ENCODE data around the gene DYNLRB1.

Gene DYNLRB1

DNA sequence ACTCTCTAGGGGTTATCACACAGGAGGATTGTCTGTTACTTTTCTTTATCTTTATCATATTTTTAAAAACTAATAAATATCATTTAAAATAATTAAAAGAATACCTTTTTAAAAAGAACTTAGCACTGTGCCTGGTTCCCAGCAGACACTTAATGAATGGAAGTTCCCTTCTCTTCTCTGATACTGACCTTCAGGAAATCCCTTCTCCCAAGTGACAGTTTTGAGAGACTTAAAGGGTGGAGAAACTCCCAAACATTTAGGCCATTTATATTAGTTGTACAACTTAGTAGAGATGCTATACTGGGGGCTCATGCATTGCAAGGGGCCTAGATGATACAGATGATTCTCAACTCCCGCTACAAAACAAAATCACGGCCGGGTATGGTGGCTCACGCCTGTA, 60.8 kb downstream of the DYNLRB1 start:
- in situ Hi-C loops (cut with HindIII; ENCODE audit: low sequenced_read_pairs): no loop called here
- DNase-seq (ENCODE audit: low read depth): no peak
- no peak for TF ChIP-seq CTCF (IDR thresholded peaks at IDR 0.05; ENCODE audit: low read depth, low read length, missing control alignments)
- H3K4me3 ChIP-seq (ENCODE audit: low read depth, low read length): no peak overlapping the region

- in situ Hi-C loops (cut with HindIII; ENCODE audit: low sequenced_read_pairs): no loop called here
- TF ChIP-seq CTCF (IDR thresholded peaks at IDR 0.05; ENCODE audit: low read depth, low read length, missing control alignments): no peak
These were observed 61.8 kb downstream of the DYNLRB1 start for GRCh38 chr20:34578025-34578424.

GRCh38 chr20:34578521-34578920, 62.3 kb downstream of the DYNLRB1 start:
- in situ Hi-C loops (cut with HindIII; ENCODE audit: low sequenced_read_pairs): no loop called here
- no peak overlapping the region for H3K4me3 ChIP-seq (ENCODE audit: low read depth, low read length)
- DNase-seq (ENCODE audit: low read depth): no peak
- TF ChIP-seq CTCF (IDR thresholded peaks at IDR 0.05; ENCODE audit: low read depth, low read length, missing control alignments): no peak

More at GRCh38 chr20:34578025-34578424, 61.8 kb downstream of the DYNLRB1 start:
- no peak for DNase-seq (ENCODE audit: low read depth)
- no peak overlapping the region for H3K4me3 ChIP-seq (ENCODE audit: low read depth, low read length)

DNA sequence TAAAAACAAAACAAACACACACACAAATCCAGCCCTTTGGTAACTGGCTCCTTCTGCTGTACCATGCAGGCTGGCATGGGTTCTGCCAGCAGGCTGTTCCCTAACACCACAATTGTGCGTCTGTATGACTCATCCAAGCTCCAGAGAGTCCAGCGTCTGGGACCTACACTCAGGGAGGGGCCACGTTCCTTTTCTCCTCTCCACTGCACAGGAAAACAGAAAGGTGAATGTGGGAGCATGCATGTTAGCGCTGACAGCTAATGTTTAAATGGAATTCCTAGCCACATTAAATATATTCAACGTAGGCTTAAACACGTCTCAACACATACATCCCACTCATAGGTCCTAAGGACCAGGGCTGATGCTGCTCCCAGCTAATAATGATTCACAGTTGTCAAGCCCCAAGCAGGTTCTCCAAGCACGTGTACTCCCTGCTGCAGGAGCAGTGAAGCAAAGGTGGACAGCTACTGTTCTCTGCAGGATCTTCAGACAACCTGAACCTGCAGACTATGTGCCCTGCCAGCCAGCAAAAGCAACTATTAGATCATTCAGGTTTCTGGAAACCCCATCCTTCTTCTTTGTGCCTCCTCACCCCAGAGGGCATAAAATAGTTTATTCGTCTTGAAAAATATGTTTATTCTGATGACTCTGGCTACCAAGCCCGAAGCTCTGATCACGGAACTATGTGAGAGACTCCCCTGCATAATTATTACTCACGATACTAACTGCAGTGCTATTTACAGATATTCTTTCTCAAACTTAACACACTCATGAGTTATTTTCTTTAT, 63.2 kb downstream of the DYNLRB1 start:
- peak; percentile 51 for DNase-seq (ENCODE audit: low read depth)
- in situ Hi-C loops (cut with HindIII; ENCODE audit: low sequenced_read_pairs): no loop called here
- no peak overlapping the region for H3K4me3 ChIP-seq (ENCODE audit: low read depth, low read length)
- peak; percentile 77 for TF ChIP-seq CTCF (IDR thresholded peaks at IDR 0.05; ENCODE audit: low read depth, low read length, missing control alignments)

DNA sequence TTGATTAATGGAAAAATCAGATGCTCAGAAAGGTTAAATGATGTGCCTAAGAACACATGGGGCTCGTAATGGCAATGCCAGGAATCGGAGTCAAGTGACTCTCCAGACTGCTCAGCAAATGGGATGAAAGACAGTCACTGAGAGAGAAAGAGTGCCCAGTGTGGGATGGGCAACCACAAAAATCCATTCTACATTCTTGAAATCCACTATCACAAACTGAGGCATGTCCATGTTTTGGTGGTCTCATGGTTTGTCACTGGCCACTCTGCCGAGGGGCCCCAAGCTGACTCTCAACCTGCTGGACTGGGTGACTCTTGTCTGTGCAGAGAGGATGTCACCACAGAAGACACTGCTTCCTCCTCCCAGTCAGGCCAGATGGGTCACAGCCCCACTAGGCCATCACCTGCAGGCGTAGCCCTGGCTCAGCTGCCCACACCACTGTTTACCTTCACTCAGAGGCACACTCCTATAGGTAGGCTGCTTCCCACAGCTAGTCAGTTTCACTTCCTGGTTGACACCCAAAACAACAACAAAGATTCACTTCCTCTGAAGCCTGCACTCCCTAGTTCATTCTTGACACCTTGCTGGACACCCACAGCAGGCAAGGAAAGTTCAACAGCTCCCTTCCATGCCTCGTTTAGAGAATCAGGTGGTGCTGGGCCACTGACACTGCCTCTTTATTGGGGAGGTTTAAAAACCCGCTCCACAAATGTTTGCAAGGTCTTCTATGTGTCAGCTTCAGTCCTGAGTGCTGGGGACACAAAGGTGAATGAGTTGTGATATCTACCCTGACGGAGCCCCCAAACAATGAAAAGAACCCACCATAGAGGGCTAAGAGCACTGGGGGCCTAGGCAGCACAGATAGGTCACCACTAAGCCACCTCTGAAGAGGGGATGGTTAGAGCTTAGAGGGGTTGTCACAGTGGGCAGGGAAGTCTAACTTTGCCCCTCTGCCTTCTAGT, 64.0 kb downstream of the DYNLRB1 start:
- H3K4me3 ChIP-seq (ENCODE audit: low read depth, low read length): no peak overlapping the region
- no peak for TF ChIP-seq CTCF (IDR thresholded peaks at IDR 0.05; ENCODE audit: low read depth, low read length, missing control alignments)
- no peak for DNase-seq (ENCODE audit: low read depth)
- in situ Hi-C loops (cut with HindIII; ENCODE audit: low sequenced_read_pairs): no loop called here

DNA sequence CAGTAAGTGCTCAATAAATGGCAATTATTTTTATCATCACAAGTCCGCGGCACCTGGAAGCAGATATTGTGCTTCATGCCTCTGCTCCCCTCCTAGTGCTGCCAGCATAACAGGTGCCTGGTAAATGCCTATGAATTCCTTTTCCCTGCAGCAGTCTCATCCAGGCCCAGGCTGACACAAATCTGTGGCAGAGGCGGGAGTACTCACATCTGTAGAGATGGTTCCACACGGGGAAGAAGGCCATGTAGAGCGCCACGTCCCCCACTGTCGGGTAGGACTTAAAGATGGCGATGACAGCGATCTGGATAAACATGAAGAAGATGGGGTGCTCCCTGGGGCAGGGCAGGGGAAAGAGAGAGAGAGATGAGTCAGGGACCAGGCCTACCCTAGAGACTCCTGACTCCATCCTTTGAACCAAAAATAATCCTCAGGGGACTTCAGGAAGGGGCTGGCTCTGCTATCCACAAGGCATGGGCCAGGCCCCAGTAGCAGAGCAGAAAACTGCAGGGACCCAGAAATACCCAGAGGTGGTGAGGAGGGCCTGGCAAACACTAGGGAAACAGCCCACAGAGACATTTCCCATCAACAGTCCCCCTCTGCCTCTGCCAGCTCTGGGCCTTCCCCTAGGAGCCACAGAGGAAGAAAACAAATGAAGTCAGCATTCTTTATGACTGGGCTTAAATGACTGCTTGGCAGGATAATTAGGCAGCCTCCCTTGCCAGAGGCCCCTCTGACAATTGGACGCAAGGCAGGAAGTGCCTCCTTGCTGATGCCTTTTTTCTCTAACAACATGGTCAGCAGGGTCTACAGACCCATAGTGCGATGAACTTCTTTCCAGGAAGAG, 65.3 kb downstream of the DYNLRB1 start:
- no peak overlapping the region for H3K4me3 ChIP-seq (ENCODE audit: low read depth, low read length)
- in situ Hi-C loops (cut with HindIII; ENCODE audit: low sequenced_read_pairs): no loop called here
- peak; percentile 64 for DNase-seq (ENCODE audit: low read depth)
- no peak for TF ChIP-seq CTCF (IDR thresholded peaks at IDR 0.05; ENCODE audit: low read depth, low read length, missing control alignments)

All from astrocyte of the cerebellum (primary cell).